Lower leg skin (tissue), 3 donors: ENCODE measurements around the gene STARD5.

Experiments used
- POLR2A ChIP-seq, 2 donors: fragments of 450-650 bp; IDR thresholded peaks; one replicate each; pipeline ENCODE4 v1.6.1; 2016 to 2017; ENCODE audit warnings: antibody characterized with exemption in 2 of 2, mild to moderate bottlenecking in 1 of 2, moderate library complexity in 1 of 2
- TF ChIP-seq, protein P1 (sequence below), 3 donors: fragments of 450-650 bp; IDR thresholded peaks; one replicate each; pipeline ENCODE4 v1.5.1; 2016; ENCODE audit warnings: antibody characterized with exemption in 3 of 3, mild to moderate bottlenecking in 3 of 3, moderate library complexity in 2 of 3

- TF ChIP-seq, protein P1, sequence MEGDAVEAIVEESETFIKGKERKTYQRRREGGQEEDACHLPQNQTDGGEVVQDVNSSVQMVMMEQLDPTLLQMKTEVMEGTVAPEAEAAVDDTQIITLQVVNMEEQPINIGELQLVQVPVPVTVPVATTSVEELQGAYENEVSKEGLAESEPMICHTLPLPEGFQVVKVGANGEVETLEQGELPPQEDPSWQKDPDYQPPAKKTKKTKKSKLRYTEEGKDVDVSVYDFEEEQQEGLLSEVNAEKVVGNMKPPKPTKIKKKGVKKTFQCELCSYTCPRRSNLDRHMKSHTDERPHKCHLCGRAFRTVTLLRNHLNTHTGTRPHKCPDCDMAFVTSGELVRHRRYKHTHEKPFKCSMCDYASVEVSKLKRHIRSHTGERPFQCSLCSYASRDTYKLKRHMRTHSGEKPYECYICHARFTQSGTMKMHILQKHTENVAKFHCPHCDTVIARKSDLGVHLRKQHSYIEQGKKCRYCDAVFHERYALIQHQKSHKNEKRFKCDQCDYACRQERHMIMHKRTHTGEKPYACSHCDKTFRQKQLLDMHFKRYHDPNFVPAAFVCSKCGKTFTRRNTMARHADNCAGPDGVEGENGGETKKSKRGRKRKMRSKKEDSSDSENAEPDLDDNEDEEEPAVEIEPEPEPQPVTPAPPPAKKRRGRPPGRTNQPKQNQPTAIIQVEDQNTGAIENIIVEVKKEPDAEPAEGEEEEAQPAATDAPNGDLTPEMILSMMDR (IDR thresholded peaks at IDR 0.05) = no peak
- TF ChIP-seq POLR2A (IDR thresholded peaks at IDR 0.05) = no peak
These were observed 10.3 kb downstream of the STARD5 start for GRCh38 chr15:81313686-81314085.
